ENCODE results near the gene NR3C2. TPM values are rescaled to one million over a fixed set of nuclear protein-coding genes. Genes with fewer than 3 reads are reported as not detected.

NR3C2 gene
- total and polyA plus RNA-seq, 3 donors from 2014 or later: 17.6 to 28.1 (median 19.9) TPM

GRCh38 chr4:148367756-148368155, 74.5 kb downstream of the NR3C2 start:
- Histone ChIP-seq H3K27me3 (no peaks in the 10 kb centered on the region), H3K27ac (no peak overlapping the region), H3K9me3 (no peaks in the 10 kb centered on the region), H3K4me3 (no peak overlapping the region), H3K36me3 (ENCODE audit: low read depth, missing control alignments) (no peaks in the 10 kb centered on the region), H3K4me1 (no peaks in the 10 kb centered on the region)
- intact Hi-C loops (cut with DNase I; ENCODE audit: low total_unique reads): no loop called here
- WGBS, 2 donors: 92 to 98% methylated on average over 4 of the region's 4 CpGs
- DNase-seq: no peak
- TF ChIP-seq POLR2A (IDR thresholded peaks at IDR 0.05): no peak
- TF ChIP-seq, protein P1, sequence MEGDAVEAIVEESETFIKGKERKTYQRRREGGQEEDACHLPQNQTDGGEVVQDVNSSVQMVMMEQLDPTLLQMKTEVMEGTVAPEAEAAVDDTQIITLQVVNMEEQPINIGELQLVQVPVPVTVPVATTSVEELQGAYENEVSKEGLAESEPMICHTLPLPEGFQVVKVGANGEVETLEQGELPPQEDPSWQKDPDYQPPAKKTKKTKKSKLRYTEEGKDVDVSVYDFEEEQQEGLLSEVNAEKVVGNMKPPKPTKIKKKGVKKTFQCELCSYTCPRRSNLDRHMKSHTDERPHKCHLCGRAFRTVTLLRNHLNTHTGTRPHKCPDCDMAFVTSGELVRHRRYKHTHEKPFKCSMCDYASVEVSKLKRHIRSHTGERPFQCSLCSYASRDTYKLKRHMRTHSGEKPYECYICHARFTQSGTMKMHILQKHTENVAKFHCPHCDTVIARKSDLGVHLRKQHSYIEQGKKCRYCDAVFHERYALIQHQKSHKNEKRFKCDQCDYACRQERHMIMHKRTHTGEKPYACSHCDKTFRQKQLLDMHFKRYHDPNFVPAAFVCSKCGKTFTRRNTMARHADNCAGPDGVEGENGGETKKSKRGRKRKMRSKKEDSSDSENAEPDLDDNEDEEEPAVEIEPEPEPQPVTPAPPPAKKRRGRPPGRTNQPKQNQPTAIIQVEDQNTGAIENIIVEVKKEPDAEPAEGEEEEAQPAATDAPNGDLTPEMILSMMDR (IDR thresholded peaks at IDR 0.05): no peak

DNA sequence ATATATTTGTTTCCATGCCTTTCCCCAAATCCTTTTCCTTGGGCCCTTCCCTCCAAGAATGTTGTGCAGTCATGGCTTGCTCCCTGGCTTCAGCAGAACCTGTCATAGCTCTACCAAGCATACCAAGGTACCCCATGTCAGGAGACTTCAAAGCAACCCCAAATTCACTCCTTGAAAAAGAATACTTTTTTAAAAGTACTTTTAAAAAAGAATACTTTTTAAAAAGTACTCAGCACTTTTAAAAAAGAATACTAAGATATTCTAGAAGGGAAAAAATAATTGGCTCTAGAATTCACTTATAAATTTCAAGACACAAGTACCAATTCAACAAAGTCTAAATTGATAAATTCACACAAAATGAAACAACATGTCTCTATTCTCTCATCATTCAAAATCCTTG, 76.0 kb downstream of the NR3C2 start:
- Histone ChIP-seq H3K9me3 (no peaks in the 10 kb centered on the region), H3K4me1 (no peaks in the 10 kb centered on the region), H3K27me3 (no peaks in the 10 kb centered on the region), H3K36me3 (ENCODE audit: low read depth, missing control alignments) (no peaks in the 10 kb centered on the region), H3K27ac (no peak overlapping the region), H3K4me3 (no peak overlapping the region)
- DNase-seq: no peak
- no peak for TF ChIP-seq POLR2A (IDR thresholded peaks at IDR 0.05)
- TF ChIP-seq, protein P1 (IDR thresholded peaks at IDR 0.05): no peak
- intact Hi-C loops (cut with DNase I; ENCODE audit: low total_unique reads): no loop called here

DNA sequence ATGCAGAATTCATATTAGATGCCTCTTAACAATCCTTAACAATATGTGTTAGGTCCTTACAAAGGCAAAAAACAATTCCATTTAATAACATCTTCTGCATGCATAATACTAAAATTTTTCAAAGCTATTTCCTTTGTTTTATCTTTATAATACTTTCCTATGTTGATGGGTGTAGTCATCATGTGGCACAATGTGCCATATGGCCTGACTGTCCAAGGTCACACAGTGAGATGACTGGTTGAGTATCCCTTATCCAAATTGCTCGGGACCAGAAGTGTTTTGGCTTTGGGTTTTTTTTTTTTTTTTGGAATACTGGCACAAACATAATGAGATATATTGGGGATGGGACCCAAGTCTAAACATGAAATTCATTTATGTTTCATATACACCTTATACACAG, 77.7 kb downstream of the NR3C2 start:
- 45 to 67% methylated on average over 1 of the region's 1 CpG for WGBS, 2 donors
- intact Hi-C loops (cut with DNase I; ENCODE audit: low total_unique reads): no loop called here

GRCh38 chr4:148359769-148360168, 82.4 kb downstream of the NR3C2 start:
- WGBS, 2 donors: 75% methylated on average over 1 of the region's 1 CpG

More for the DNA sequence above, 77.7 kb downstream of the NR3C2 start:
- H3K27ac ChIP-seq: no peak overlapping the region
- TF ChIP-seq POLR2A (IDR thresholded peaks at IDR 0.05): no peak
- TF ChIP-seq, protein P1 (IDR thresholded peaks at IDR 0.05): no peak
- no peaks in the 10 kb centered on the region for H3K36me3 ChIP-seq (ENCODE audit: low read depth, missing control alignments)
- H3K27me3 ChIP-seq: no peaks in the 10 kb centered on the region
- no peak for DNase-seq
- H3K4me3 ChIP-seq: no peak overlapping the region
- H3K9me3 ChIP-seq: no peaks in the 10 kb centered on the region
- H3K4me1 ChIP-seq: no peaks in the 10 kb centered on the region

More at GRCh38 chr4:148359769-148360168, 82.4 kb downstream of the NR3C2 start:
- no peaks in the 10 kb centered on the region for H3K9me3 ChIP-seq
- no peaks in the 10 kb centered on the region for H3K4me1 ChIP-seq
- intact Hi-C loops (cut with DNase I; ENCODE audit: low total_unique reads): no loop called here
- no peaks in the 10 kb centered on the region for H3K27me3 ChIP-seq
- H3K36me3 ChIP-seq (ENCODE audit: low read depth, missing control alignments): no peaks in the 10 kb centered on the region
- TF ChIP-seq, protein P1 (IDR thresholded peaks at IDR 0.05): no peak
- no peak for TF ChIP-seq POLR2A (IDR thresholded peaks at IDR 0.05)
- H3K4me3 ChIP-seq: no peak overlapping the region
- no peak for DNase-seq
- no peak overlapping the region for H3K27ac ChIP-seq

Data from testis (tissue), 3 donors.